ENCODE results near the gene DISC1. TPM values are rescaled to one million over a fixed set of nuclear protein-coding genes. Genes with fewer than 3 reads are reported as not detected.

The DISC1 gene
- total RNA-seq, 3 donors from 2014 or later = 4.8 to 11.3 (median 8.9) TPM

DNA sequence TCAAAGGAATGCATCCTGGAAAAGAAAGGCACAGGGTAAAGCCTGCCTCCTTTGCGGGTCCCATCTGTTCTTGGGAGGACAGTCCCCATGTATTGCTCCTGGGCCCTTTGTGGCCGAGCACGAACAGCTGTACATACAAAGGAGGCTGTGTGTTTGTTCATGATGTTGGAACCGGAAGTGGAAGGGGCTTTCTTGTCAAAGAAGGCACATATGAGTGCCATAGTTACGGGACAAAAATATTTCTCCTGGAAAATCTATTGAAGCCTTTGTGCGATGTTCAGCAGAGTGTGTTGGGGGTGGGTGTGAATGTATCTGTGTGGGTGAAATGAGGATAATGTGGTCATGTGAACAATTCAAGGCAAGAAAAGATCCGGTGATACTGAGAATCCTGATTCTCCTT, 297.6 kb downstream of the DISC1 start:
- intact Hi-C loops (cut with DNase I, micrococcal nuclease) = no loop called here

DNA sequence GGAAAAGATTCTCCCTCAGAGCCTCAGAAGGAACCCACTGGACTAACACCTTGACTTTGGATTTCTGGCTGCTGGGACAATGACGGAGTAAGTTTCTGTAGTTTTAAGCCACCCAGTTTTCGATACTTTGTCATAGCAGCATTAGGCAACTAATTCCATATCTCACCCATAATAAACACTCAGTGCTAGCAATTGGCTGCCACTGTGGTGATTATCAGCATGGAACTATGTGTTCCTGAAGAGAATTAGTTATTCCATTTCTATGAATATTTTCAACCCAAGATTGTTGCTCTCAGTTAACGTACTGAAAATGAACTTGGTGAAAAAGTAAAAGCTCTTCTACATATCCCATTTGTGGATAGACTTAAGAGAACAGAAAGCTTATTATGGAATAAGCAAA, 299.3 kb downstream of the DISC1 start:
- ATAC-seq (no peak), DNase-seq (no peak)
- Histone ChIP-seq H3K4me1 (ENCODE audit: low read depth) (no peaks in the 10 kb centered on the region), H3K9me3 (no peaks in the 10 kb centered on the region), H3K4me3 (no peak overlapping the region), H3K36me3 (ENCODE audit: low read depth) (no peaks in the 10 kb centered on the region)
- intact Hi-C loops (cut with DNase I, micrococcal nuclease) = no loop called here
- TF ChIP-seq, protein P1, sequence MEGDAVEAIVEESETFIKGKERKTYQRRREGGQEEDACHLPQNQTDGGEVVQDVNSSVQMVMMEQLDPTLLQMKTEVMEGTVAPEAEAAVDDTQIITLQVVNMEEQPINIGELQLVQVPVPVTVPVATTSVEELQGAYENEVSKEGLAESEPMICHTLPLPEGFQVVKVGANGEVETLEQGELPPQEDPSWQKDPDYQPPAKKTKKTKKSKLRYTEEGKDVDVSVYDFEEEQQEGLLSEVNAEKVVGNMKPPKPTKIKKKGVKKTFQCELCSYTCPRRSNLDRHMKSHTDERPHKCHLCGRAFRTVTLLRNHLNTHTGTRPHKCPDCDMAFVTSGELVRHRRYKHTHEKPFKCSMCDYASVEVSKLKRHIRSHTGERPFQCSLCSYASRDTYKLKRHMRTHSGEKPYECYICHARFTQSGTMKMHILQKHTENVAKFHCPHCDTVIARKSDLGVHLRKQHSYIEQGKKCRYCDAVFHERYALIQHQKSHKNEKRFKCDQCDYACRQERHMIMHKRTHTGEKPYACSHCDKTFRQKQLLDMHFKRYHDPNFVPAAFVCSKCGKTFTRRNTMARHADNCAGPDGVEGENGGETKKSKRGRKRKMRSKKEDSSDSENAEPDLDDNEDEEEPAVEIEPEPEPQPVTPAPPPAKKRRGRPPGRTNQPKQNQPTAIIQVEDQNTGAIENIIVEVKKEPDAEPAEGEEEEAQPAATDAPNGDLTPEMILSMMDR (IDR thresholded peaks at IDR 0.05) = no peak

More for the DNA sequence above, 297.6 kb downstream of the DISC1 start:
- peak; percentile 50 for ATAC-seq
- no peaks in the 10 kb centered on the region for H3K36me3 ChIP-seq (ENCODE audit: low read depth)
- TF ChIP-seq, protein P1 (IDR thresholded peaks at IDR 0.05) = no peak
- no peak overlapping the region for H3K4me3 ChIP-seq
- no peaks in the 10 kb centered on the region for H3K9me3 ChIP-seq
- H3K4me1 ChIP-seq (ENCODE audit: low read depth) = no peaks in the 10 kb centered on the region
- DNase-seq = no peak

DNA sequence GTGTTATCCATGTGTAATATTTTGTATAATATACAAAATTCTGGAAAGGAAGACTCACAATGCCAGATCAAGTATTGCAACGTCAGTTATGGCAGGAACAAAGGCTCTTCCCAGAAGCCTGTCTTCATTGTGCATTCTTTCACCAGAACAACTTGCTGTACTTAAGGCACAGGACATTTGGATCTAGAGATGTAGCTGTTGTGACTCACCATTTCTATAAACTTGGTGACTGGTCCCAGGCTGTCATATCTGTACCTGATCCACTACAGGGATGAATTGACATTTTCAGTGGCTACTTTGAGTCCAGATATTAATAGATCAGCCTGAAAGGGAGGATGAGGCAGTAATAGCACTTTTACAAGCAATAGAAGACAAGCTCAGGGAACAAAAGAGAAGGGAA, 299.8 kb downstream of the DISC1 start:
- DNase-seq = no peak
- intact Hi-C loops (cut with DNase I, micrococcal nuclease) = no loop called here
- no peak for ATAC-seq
- Histone ChIP-seq H3K4me1 (ENCODE audit: low read depth) (no peaks in the 10 kb centered on the region), H3K4me3 (no peak overlapping the region), H3K9me3 (no peaks in the 10 kb centered on the region), H3K36me3 (ENCODE audit: low read depth) (no peaks in the 10 kb centered on the region)
- TF ChIP-seq, protein P1 (IDR thresholded peaks at IDR 0.05) = no peak

DNA sequence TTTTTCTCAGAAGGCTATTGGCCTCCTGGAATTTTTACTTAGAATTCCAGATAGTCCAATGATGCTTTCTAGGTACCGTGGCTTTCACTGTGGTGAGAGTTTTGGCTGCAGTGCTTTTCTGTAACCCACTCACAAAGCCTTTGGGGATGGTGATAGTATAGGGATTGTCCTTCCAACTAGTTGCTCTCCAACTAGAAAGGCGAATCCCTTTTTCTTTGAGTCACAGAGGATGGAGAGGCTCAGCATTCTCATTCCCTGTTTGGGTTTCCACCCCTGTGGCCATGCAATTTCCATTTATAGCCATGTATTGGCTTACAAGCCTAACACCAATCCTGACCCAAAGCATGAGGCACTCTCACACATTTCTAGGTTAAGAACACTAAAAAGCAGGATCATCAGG, 300.3 kb downstream of the DISC1 start:
- TF ChIP-seq, protein P1 (IDR thresholded peaks at IDR 0.05) = no peak
- Histone ChIP-seq H3K4me3 (no peak overlapping the region), H3K9me3 (peaks cover 4% of the 10 kb centered on the region), H3K36me3 (ENCODE audit: low read depth) (no peaks in the 10 kb centered on the region), H3K4me1 (ENCODE audit: low read depth) (no peaks in the 10 kb centered on the region)
- intact Hi-C loops (cut with DNase I, micrococcal nuclease) = no loop called here
- no peak for DNase-seq
- no peak for ATAC-seq

DNA sequence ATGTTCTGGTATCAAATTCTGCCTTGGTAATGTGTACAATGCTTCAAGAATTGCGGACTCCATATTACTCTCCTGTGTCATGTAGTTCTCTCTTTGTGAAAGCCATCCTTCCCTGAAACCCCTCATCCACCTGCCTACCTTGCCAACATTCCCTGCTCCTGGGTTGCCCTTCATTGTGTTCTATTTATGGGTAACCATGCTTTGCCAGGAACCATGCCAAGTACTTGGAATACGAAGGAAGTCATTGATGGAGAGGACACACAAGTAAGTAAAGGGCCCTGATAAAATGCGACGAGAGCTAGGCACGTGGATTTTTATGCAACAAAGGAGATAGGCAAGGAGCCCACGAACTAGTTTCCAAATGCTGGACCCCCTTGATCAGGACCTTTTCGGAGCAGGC, 300.8 kb downstream of the DISC1 start:
- H3K4me1 ChIP-seq (ENCODE audit: low read depth) = no peaks in the 10 kb centered on the region
- H3K36me3 ChIP-seq (ENCODE audit: low read depth) = no peaks in the 10 kb centered on the region
- intact Hi-C loops (cut with DNase I, micrococcal nuclease) = no loop called here
- DNase-seq (no peak), ATAC-seq (no peak)
- peaks cover 6% of the 10 kb centered on the region for H3K9me3 ChIP-seq
- TF ChIP-seq, protein P1 (IDR thresholded peaks at IDR 0.05) = no peak
- no peak overlapping the region for H3K4me3 ChIP-seq

DNA sequence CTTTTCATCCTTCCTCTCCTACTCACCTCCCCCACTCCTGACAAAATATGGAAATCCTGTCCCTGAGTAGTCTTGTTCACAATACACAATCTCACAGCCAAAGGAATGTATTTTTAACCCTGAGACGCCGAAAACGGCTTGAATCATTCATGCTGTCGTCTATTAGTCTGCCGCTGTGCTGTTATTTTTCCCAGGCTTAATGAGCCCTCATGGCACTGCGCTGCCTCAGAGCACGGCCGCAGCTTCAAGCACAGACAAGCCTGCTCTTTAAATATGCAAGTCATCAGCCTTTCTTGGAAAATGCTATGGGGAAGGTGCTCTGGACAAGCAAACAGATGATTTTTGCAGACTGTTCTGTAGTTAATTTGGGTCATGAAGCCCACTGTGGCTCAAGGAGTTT, 302.7 kb downstream of the DISC1 start:
- no peak for ATAC-seq
- intact Hi-C loops (cut with DNase I, micrococcal nuclease) = no loop called here
- no peak for DNase-seq
- Histone ChIP-seq H3K36me3 (ENCODE audit: low read depth) (no peaks in the 10 kb centered on the region), H3K4me3 (no peak overlapping the region), H3K4me1 (ENCODE audit: low read depth) (no peaks in the 10 kb centered on the region), H3K9me3 (peaks cover 6% of the 10 kb centered on the region)
- TF ChIP-seq, protein P1 (IDR thresholded peaks at IDR 0.05) = no peak
